HG02840 (cell line): Measurements from ENCODE around the gene PTPRA.

ENCODE experiments used
- ATAC-seq: cut with Tn5 transposase; IDR thresholded peaks from one replicate; pipeline ENCODE4 v1.9.1; 2021; ENCODE audit warnings: mild to moderate bottlenecking, moderate library complexity, moderate number of reproducible peaks; ENCODE audit not compliant: unreplicated experiment, low FRiP score

The PTPRA gene

GRCh38 chr20:2847802-2848201 is 25.5 kb upstream of the PTPRA start:
- ATAC-seq = no peak

- ATAC-seq = no peak
Measured at GRCh38 chr20:2849529-2849928, 23.8 kb upstream of the PTPRA start.

GRCh38 chr20:2851086-2851485 is 22.2 kb upstream of the PTPRA start:
- no peak for ATAC-seq

- ATAC-seq = no peak
Measured at GRCh38 chr20:2858591-2858990, 14.7 kb upstream of the PTPRA start.

DNA sequence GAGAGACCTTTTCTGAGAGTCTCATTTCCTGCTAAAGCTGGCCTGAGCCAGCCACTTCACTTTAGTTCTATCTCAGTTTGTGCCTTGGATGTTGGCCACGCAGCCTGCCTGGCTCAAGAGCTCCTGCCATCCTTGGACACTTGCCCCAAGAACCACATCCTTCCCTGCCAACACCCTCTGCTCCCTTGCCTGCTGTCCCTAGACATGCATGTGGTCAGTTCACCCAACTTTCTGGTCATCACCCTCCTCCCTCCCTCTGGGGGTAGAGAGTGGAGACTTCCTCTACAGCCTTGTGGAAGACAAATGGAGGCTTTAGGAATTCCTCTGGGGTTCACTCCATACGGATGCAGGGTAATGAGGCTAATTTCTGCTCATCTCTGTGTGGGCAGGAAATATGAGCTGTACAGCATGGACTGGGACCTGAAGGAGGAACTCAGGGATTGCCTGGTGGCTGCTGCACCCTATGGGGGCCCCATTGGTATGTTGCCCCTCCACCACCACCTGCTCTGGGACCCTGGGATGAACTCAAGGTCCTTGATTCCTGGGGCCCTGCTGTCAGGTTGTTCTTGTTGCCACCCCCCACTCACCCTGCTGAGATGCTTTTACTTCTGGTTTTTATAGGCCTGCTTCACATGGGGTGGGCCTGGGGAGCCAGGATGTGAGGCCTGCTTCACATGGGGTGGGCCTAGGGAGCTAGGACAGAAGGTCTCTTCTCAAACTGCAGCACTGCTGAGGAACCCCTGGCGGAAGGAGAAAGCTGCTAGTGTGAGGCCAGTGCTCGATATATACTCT is 13.8 kb upstream of the PTPRA start:
- no peak for ATAC-seq

- no peak for ATAC-seq
Measured at GRCh38 chr20:2864626-2865025, 8.7 kb upstream of the PTPRA start.

GRCh38 chr20:2865101-2865500 is 8.2 kb upstream of the PTPRA start:
- ATAC-seq = no peak

DNA sequence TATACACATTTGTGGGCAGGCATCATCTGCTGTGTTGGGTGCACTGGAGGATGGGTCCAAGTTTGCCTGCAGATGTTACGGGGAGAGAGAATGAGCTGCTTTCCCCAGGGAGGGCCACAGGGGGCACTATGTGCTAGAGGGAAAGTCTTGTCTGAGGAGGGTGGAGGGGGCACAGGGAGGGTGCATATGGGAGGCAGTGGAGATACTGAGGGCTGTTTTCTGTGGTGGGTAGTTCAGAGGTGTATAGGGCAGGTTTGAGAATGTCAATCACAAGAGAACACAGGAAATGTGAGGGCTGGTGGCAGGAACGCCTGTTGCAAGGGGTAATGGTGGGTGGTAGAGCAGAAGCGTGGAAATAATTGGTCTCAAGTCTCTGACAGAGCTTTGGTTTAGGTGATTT is 7.7 kb upstream of the PTPRA start:
- no peak for ATAC-seq

- no peak for ATAC-seq
Measured at GRCh38 chr20:2866236-2866635, 7.0 kb upstream of the PTPRA start.

DNA sequence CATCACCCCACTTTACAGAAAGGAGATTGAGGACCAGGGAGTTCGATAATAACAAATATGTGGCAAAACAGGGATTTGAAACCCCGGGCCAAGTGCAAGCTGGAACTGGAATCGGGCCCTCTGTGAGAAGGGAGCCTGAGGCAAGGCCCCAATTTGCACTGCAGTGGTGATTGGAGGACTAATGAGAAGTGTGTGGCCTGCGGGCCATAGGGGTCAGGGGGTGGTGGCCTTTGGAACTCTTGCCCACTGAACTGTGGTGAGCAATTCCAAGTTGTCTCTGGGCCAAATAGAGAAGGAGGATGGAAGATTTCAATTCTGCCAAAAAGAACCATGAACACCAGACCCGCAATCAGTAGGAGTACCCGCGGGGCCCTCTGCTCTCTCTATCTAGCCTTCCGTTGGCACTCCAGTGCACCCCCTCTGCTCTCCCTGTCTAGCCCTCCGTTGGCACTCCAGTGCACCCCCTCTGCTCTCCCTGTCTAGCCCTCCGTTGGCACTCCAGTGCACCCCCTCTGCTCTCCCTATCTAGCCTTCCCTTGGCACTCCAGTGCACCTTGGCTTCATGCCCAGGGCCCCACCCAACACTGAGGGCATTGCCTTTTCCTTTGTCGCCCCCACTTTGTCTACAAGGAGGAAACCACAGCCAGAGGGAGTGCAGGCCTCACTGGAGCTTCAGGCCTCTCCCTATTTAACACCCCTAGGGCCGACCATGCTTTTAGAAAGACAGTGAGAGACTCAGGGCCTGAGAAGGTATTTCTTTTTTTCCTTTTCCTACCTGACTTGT is 6.0 kb upstream of the PTPRA start:
- no peak for ATAC-seq

- ATAC-seq = no peak
Measured at GRCh38 chr20:2869381-2869780, 3.9 kb upstream of the PTPRA start.

DNA sequence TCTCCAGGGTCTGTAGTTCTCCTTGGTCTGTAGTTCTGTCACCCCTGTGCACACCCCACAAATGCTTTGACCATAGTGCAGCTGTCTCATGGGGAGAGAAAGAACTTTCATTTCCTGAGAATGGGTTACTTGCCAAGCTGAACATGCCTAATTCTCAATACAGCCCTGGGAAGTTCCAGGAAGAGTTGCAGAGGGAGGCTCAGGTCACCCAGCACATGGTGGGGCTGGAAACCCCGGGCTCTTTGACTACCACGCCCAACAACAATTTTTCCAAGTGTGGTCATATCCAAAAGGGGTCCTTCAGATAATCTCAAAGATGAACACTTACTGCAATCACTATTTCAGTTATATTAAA is 2.2 kb upstream of the PTPRA start:
- ATAC-seq = no peak

DNA sequence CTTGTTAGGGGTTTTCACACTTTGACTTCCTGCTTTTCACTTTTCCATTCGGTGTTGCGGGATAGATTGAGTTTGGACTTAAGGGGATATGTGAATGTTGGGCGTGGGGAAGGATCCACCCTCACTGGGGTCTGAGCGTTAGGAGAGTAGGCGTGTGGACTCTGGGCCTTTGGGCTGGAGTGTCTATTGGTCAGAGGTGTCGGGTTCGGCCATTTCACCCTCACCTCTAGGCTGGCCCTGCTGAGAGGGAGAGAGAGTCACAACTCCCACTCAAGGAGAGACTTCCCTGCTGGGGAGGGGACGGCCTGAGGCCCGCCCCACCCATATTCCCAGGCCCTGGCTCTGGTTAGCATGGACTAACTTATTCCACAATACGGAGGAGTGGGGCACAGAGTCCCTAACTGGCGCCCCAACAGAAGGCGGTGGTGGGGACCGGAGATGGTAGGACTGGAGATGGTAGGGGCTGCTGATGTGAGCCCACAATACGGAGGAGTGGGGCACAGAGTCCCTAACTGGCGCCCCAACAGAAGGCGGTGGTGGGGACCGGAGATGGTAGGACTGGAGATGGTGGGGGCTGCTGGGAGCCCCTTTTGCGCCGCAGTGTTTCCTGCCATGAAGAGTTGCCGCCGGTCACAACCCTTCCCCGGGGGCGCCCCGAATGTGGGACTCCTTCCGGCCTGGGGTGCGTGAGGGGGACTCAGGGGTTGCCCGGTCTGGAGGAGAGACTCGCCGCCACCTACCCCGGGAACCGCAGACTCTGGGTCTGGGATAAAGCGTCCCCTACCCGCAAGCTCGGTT is 1.4 kb upstream of the PTPRA start:
- no peak for ATAC-seq

- ATAC-seq = peak; percentile 8
Measured at GRCh38 chr20:2872459-2873009, 747 bp upstream of the PTPRA start.

GRCh38 chr20:2873747-2874041 is 413 bp downstream of the PTPRA start:
- ATAC-seq = peak; percentile 43

DNA sequence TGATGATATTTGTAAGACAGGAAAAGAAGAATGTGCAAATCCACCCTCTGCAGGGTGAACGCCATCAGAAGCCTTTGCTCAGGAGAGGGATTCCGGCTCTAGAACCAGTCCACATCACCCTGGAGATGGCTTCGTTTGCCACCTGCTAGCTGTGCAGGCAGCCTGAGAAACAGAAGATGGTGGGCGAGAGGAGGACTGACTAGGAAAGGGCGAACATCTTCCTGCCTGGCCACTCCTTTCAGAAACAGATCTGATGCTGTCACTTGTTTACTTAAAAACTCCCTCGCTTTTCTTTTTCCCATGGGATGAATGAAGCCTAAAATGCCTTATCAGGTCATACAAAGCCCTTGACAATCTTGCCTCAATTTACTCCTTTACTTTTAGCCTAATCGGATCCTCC is 1.2 kb downstream of the PTPRA start:
- ATAC-seq = no peak

DNA sequence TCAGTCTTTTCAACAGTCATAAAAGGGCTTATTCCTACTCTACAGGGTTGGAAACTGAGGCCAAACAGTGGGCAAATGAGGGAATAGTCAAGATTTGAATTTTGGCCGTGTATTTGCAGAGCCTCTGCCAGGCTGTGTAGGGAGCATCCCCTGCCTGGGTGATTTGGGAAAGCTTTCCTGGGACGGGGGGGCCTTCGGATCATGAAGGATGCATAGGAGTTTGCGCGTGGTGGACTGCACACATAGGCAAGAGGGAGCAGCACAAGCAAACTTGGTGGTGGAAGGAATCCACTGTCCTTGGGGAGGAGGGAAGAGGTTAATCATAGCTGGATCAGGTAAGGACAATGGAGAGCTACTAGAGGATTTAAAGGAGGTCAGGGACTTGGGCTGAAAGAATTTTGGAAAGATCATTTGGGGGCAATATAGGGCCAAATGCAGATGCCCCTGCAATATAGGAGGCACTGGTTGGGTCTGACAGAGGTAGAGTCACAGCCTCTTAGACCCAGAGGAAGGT is 2.5 kb downstream of the PTPRA start:
- ATAC-seq = no peak

GRCh38 chr20:2878515-2878914 is 5.2 kb downstream of the PTPRA start:
- ATAC-seq = no peak

- no peak for ATAC-seq
Measured at GRCh38 chr20:2879146-2879545, 5.9 kb downstream of the PTPRA start.

- no peak for ATAC-seq
Measured at GRCh38 chr20:2880650-2881049, 7.4 kb downstream of the PTPRA start.
